Measurements from ENCODE around the gene KRT32.
"Not testable (repeated sequence)": the region's sequence is repeated elsewhere in the genome, so short reads cannot be mapped to it uniquely, and the experiment has no call there.

The KRT32 gene

DNA sequence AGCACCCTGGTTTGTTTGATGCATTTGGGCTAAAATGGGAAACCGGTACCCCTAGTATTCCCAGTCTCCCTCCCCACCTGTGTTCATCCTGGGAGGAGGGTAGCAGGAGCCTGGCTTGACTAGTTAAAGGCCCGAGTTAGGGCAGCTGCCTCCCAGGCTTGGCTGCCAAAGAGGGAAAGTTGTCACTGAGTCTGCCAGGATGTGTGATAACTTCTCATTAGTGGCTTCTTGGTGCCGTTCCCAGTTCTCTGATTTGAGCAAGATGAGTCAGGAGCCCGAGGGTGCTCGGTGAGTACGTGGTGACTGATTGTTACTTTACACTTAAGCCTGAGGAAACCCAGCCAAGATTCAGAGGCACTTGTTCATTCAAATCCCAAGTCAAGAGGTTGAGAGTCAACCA is 2.5 kb downstream of the KRT32 start:
- no peak for DNase-seq (ENCODE audit: low read depth in 2 of 2)

DNA sequence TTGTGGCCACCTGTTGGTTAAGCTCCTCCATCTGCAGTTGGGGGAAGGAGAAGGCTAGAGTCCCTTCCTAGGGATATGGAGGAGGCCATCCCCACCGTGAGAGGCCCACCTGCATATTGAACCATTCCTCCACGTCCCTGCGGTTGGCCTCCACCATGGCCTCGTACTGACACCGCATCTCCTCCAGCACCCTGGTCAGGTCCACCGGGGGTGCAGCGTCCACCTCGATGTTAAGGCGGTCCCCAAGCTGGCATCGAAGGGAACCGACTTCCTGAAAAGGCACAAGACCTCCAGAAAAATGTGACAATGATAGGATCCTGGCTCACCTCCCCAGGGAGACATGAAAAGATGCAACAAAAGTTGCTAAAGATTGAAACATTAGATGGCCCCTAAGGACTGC is 3.0 kb downstream of the KRT32 start:
- DNase-seq (ENCODE audit: low read depth in 2 of 2), result no peak

DNA sequence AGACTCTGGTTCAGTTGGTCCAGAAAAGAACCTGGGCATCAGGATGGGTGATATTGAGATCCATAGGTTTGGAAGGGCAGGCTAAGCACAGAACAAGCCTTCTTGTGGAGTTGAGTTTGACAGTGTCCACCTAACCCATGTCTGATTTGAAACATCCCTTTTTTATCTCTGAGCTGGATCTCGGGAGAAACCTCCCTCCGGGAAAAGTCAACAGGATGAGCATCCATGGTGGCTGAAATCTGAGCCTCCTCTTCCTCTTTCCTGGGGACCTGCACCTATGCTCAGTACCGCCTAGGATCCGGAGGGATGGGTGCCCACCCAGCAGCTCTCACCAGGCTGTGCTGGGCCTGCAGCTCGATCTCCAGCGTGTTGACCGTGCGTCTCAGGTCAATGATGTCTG is 3.4 kb downstream of the KRT32 start:
- DNase-seq (ENCODE audit: low read depth in 2 of 2), result no peak

DNA sequence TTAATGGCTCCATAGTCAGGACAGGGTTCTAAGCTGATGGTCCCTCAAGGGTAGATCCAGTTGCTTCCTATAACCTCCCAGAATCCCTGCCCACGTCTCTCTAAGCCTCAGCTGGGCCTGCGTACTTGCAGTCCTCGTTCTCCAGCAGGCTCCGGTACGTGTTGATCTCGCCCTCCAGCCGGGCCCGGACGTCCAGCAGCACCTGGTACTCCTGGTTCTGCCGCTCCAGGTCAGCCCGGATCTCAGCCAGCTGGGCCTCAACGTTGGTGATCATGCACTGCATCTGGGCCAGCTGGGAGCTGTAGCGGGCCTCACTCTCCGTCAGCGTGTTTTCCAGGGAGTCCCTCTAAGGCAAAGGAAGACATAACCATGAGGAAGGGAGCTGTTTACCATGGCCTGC is 4.5 kb downstream of the KRT32 start:
- no peak for DNase-seq (ENCODE audit: low read depth in 2 of 2)

DNA sequence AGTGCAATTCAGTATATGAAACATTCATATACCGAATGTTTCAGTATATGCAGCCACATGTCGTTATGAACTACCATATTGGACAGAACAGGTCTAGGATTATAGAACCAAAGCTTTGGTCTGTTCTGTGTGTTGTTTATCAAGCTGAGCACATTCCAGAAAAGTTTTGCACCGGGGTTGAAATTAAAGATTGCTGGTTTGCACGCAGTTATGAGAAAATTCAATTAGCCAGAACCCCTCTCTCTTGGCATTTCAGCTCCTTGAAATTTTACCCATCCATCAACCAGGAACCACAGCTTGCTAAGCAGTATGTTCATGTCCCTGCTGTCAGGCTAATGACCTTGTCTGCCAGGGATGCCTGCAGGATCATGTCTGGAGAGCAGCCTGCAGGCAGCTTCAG is 9.5 kb downstream of the KRT32 start:
- no peak for DNase-seq (ENCODE audit: low read depth in 2 of 2)

DNA sequence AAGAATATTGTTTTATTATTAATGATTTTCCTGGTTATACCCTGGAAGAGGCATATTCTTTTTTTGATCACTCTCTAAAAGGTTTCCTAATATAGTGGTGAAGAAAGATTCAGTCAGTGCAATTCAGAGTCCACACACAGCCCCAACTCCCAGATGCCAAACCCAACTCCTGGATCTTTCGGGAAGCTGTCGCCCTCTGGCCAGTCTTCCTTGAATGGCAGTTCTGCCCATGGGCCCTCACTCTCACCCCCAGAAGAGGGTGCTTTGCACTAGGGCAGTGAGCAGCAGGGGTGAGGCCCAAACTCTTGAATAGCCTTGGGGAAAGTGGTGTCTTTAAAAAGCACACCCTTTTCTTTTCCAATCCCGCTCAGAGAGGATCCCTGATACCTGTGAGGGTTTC is 11.0 kb downstream of the KRT32 start:
- no peak for DNase-seq (ENCODE audit: low read depth in 2 of 2)

DNA sequence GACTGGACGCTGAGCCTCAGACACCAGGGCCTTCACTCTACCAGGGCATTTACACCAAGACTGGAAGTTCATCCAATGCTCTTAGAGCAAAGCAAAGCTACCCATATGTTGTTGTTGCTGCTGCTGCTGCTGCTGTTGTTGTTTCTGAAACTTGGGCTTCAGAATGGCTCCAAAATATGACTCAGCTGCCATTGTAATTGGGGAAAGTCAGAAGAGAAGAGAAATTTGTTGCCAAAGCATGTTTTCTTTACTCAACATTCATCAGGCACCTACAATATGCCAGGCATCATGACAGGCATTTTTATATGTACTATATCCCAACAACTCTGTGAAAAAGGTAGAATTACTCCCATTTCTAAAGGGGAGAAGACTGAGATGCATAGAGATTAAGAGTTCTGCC is 11.9 kb downstream of the KRT32 start:
- no peak for DNase-seq (ENCODE audit: low read depth in 2 of 2)

DNA sequence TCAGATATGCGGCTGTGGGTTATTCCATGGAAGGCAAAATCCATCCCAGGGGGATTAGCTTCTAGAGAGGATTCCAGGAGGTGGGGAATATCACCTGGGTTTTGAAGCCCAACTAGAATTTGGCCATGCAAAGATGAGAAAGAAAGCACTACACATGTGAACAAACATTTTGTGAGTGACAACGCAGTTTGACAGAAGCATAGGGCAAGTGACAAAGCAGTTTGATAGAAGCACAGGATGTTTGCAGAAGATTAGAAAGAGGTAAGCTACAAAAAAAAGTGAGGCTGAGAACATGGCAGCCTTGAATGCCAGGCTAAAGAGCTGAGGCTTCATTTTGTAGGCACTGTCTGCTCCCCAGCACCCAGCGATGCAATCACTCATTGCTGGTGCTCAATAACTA is 14.1 kb downstream of the KRT32 start:
- DNase-seq (ENCODE audit: low read depth in 2 of 2), result no peak

DNA sequence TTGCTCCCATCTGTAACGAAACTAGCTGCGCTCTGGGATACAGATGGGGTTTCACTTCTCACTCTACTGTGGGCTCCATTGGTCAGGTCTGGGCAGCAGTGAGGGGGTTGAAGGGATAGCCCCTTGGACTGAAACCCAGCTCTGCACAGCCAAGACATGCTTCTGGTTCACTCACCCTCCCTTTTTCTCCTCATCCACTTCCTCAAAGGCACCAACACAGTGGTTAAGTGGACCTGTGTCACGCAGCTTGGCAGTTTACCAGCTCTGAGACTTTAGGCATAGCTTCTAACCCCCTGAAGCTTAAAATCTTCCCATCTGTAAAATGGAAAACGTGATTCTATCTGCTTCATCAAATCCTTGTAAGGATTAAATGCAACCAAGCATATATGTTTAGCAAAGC is 14.9 kb downstream of the KRT32 start:
- DNase-seq (ENCODE audit: low read depth in 2 of 2), result no peak

DNA sequence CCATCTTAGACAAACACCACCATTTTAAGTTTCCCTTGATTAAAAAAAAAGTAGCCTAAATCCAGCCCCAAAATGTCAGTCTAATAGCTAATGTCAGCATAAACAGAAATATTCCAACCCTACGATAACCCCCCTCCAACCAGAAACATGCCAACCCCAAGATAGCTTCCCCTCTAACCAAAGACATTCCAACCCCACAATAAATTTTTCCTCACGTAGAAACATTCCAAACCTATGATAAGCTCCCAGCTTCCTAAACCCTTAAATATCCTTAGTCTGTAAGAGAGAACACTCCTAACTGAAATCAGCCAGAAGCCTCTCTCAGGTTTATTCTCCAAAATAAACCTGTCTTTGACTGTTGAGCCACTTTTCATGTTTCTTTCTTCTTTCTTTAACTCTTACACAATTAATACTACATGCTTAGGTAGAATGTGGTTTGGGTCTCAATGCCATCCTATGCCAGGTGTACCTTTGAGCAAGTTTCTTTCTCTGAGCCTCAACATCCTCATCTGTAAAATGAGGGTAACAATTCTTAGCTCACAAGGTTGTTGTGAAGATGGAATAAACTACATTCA is 15.9 kb downstream of the KRT32 start:
- DNase-seq (ENCODE audit: low read depth in 2 of 2), result no peak

DNA sequence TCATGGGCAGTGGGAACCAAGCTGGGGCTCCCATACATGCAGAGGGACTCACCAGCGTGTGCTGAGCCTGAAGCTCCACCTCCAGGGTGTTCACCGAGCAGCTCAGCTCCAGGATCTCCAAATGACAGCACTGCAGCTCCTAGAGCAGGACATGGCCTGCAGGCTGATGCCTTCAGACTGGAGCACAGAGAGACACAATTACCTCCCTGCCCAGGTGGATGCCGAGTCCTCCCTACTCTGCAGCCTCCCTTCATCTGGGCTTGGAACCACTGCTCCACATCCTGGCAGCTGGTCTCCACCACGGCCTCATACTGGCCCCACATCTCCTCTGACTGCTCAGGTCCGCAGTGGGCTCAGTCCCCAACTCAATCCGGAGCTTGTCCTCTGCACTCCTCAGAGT is 18.2 kb downstream of the KRT32 start:
- no peak for DNase-seq (ENCODE audit: low read depth in 2 of 2)

DNA sequence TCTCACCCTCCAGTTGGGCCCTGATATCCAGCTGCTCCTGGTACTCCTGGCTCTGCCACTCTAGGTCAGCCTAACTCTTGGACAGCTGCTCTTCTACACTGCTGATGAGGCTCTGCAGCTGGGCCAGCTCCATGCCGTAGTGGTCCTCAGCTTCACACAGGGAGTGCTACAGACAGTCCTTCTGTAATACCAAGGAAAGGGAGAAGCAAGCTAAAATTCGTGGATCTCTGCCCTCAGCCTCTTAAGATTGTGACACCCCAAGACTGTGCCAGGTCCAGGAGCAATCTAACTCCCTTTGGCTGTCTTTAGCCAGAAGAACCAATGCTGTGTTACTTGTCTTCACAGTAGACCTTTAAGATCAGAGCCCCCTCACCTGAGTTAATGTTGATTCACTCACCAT is 18.7 kb downstream of the KRT32 start:
- no peak for DNase-seq (ENCODE audit: low read depth in 2 of 2)

DNA sequence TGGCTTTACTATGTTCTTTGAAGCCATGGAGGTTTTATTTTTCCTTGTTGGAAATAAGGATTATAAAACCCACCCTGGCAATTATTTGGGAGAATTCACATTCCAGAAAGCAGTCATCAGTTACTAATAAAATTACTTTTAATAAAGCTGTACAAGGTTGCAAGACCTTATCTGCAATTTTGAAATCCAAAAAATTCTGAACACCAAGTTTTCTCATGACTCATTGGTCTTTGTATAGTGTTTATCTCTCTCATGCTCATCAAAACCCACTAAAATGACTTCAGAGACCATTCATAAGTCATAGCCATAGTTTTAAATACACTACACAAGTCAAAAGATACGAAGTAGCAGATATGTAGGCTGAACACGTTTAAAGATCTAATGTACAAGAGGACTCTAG is 20.4 kb downstream of the KRT32 start:
- DNase-seq (ENCODE audit: low read depth in 2 of 2), result no peak

DNA sequence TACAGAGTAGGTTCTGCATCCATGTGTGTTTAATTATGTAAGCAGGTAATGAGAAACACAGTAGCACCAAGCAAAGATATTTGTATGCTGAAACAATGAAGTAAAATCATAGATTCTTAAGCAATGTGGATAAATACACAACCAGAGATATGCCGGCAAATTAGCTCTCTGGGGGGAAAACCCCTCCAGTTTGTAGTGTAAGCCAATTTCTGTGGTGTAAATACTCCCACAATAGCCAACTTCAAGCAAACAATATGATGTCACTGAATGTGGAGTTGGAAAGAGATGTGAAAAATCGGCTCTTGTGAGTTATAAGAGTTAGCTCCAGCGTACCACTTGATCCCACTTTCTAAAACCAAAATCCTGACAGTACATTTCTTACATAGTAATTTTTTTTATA is 22.5 kb downstream of the KRT32 start:
- no peak for DNase-seq (ENCODE audit: low read depth in 2 of 2)

DNA sequence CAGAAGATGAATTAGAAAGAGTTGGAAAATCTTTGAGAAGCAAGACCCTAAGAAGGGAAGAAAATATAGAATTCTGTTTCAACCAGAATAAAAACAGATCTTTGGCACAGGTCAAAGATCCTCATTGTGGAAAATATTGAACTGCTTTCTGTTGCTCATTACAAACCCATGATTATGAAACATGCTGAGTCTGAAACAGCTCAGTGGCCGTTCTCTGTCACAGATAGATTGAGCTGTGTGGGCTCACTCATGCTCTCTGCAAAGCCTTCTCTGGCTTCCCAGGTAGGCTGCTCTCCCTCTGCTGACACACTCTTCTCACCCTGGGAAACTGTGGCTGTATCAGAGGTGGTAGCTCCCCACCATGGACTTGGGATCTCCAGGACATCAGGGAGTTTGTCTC is 23.0 kb downstream of the KRT32 start:
- DNase-seq (ENCODE audit: low read depth in 2 of 2), result no peak

DNA sequence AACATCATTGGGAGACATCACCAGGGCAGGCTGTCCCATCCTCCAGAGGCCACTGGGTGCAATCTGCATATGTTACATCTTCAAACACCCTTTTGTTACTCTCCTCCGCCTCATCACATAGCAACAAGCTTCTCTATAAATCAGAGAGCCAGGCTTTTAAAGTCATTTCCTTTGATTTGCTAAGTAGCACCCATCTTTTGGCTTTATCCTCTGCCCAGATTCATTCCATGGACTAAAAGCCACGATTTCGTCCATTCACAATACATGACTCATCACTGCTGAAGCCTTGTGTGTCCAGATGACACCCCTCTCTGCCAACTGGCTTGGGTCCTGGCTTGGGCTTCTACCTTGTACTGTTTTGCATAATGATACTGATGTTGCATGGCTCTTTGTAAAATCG is 24.4 kb downstream of the KRT32 start:
- no peak for DNase-seq (ENCODE audit: low read depth in 2 of 2)

DNA sequence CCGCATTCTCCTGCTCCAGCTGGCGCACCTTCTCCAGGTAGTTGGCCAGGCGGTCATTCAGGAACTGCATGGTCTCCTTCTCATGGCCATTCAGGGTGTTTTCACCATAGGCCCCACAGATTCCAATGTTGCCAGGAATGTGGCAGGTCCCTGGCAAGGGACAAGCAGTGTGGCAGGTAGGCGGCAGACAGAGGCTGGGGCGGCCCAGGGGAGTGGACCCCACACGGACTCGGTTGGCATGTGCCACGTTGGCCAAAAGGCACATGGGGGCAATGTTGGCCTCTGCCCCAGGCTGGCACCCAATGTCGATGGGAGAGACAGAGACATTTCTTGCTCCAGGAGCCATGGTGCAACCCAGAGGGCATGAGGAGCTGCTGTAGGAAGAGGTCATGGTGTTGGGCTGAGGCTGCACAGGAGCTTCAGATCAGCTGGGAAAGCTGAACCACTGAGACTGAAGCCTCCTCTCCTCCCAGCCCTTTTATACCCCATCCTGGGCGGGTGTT is 26.6 kb downstream of the KRT32 start, which contains the start of gene KRT38:
KRT38 (minus strand) TSS at position 453 of the 503 bp plus-strand sequence; CDS start at position 391, 62 bp downstream.
- no peak for DNase-seq (ENCODE audit: low read depth in 2 of 2)

DNA sequence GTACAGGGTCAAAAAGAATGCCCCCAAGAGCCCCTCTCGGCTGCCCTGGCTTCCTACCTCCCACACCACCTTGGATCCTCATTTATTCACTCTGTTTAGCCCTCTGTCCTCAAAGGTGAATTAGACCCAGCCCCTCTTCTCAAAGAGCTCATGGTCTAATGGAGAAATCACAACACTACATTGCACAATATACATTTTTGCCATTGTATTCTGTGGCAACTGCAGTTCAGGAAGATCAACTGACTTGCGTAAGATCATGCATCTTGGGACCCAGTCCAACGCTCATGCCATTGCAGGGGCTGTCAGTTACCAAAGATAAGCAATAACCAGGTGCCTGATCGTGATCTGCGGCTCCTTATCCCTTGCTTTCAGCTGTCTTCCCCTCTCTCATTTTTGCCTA is 27.8 kb downstream of the KRT32 start:
- no peak for DNase-seq (ENCODE audit: low read depth in 2 of 2)

DNA sequence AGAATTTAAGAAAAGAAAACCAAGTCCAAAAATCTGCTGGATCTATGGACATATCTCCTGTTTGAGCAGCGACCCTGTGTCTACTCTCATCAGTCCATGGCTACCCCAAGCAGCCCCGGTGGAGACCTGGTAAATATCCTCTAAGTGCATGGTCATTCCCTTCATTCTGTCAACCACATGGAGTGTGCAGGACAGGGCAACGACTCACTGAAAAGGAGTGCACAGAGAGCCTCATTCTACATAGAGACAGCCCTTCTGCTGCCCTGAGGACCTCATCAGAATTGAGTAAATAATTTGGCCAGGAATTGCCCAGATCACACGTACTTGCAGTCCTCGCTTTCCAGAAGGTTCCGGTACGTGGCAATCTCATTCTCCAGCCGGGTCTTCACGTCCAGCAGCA is 29.4 kb downstream of the KRT32 start:
- DNase-seq (ENCODE audit: low read depth in 2 of 2), result no peak

DNA sequence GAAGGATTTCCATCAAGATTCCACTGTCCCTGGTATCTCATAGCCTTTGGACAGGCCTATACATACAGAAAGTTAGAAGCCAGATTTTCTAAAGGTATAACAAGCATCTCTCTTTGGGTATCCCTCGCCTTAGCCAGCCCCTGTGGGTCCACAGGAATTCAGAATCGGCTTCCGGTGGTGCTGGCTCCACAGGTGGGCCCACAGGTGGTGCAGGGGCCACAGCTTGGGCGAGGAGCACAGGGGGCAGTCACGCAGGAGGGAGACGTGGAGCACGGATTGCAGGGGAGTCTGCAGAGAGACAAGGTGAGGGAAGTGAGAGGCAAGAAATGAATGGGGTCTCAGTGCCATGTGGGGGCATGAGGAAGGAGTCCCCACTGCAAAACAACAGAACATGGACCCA is 29.9 kb downstream of the KRT32 start:
- DNase-seq (ENCODE audit: low read depth in 2 of 2), result no peak

DNA sequence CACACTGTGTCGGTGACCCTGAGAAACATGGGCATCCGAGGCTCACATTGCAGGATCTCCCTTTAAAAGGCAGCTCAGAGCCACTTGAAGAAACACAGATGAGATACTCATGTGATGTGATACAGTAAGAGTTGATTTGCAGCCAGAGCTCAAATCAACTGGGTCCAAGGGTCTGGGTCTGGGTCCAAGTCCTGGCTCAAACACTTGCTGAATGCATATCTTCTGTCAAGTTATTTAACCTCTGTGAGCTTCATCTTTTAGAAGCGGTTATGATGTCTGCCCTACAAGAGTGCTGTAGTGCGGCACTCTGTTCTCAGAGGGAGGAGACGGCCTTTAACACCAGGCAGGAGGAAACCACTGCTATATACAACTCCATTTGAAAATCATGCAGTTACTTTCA is 32.8 kb downstream of the KRT32 start:
- DNase-seq (ENCODE audit: low read depth in 2 of 2), result no peak

DNA sequence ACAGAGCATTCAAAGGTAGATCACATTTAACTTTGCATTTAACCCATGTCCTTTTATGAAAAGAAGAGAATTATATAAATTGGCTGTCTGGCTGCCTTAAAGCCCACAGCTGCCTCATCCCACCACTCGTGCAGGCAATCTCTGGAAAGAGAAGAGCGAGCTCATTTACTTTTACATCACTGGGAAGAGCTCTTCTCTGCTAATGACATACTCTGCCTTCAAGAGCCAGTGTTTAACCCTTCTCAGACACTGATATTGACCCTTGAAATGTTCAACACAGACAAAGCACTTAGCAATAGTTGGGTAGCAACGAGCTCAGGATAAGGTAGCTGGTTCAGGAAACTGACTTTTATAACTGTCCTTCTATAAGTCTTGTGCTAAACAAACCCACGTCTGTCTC is 33.2 kb downstream of the KRT32 start:
- DNase-seq (ENCODE audit: low read depth in 2 of 2), result no peak

DNA sequence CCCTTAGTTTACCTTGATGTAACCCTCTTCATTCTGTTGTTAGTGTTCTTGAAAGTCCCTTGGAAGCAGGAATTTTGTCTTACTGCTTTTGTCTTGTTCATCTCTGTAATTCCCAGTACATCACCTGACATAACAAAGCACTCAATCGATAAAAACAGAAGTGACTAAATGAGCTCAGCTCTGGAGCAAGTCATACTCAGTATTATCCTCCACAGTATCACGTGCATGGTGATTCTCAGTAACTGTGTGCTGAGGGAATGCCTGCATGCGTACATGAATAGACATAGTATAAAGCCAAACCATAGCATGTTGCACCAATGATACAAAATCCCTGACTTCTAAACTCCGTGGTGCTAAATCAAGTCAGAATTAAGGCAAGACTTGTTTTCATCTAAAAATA is 33.6 kb downstream of the KRT32 start:
- DNase-seq (ENCODE audit: low read depth in 2 of 2), result no peak

DNA sequence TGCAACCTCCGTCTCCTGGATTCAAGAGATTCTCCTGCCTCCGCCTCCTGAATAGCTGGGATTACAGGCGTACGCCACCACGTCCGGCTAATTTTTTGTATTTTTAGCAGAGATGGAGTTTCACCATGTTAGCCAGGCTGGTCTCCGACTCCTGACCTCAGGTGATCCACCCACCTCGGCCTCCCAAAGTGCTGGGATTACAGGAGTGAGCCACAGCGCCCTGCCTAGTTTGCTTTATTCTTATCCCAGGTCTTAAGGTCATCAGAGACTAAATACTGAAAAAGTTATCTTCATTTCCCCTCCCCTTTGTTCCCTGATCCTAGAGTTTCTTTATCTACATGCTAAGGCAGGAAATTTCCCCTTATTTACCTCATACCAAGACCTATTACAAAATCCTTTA is 36.8 kb downstream of the KRT32 start:
- not testable (repeated sequence) for DNase-seq (ENCODE audit: low read depth in 2 of 2)
